Hematopoietic multipotent progenitor cell treated with erythropoietin and hydrocortisone succinate and interleukin-3 and kit ligand, for 15 days (in vitro differentiated cells): Measurements from ENCODE around the gene TEX44.

Experiments used
- DNase-seq: peaks from one replicate; pipeline ENCODE4 v3.0.0-alpha.2; 2015; ENCODE audit warnings: low spot score

The TEX44 gene

DNA sequence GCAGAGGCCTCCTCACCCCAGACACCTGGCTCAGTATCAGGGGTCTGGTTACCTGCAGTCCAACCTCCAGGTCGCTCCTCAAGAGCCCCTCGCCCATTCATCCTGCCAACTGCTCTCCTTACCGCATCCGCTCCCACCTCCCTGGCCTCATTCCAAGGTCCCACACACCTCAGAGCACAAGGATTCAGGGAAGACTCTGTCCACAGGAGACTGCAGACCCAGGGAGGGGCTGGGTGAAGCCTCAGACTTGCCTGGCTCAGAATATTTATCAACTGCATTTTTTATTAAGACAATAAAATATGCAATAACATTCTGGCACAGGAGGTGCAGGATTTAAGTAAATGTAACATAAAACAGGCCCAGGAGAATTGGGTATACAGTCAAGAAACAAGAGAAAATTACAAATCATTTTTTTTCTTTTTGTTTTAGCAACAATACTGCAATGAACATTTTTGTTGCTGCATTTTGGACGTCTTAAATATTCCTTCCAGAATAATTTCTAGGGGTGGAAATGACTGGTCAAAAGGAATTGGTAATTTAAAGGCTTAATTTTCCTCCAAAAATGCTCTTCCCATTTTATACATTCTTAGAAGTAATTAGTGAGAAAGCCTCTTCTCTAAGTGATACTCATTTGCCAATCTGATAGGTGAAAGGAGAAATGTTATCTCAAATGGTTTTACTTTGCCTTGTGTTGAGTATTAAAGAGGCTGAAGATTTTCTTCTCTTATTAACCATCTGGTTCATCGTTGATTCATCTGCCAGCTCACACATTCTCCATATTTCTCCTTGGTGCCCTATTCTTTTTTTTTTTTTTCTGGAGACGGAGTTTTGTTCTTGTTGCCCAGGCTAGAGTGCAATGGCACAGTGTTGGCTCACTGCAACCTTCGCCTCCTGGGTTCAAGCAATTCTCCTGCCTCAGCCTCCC lies 42.5 kb downstream of the TEX44 start:
- DNase-seq = no peak

DNA sequence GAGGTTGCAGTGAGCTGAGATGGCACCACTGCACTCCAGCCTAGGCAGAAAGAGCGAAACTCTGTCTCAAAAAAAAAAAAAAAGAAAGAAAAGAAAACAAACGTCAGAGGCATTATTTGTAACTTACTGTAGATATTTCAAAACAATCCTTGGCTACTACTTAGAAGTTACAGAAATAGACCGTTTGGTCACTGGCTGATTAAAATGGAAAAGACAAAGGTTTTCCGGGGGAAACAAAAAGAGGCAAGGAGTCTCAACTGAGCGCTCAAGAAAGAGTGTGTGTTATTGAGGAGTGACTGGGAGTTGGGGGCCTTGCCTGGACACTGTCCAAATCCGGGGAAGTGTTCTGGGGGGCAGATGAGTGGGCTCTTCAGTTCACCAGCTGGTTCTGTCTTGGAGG lies 47.6 kb downstream of the TEX44 start:
- DNase-seq = no peak

DNA sequence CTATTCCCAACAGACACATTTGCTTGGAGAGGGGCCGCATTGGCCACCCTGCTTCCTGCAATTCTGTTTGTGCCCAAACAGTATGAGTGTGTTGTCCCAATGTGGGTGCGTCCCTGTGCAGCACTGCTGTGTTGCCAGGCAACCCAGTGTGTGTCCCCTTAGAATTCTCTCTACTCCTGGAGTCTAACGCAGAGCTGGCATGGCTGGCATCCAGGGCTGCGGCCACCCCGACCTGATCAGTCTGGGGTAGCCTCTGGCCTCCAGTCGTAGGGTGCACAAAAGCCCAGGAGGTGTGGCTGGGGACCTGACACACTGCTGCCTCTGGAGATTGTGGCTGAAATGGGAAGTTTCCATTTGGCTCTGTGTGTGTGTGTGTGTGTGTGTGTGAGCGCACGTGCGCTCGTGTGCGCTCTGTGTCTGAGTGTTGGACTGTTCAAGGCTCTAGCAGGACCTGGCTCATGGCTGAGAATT lies 48.0 kb downstream of the TEX44 start:
- DNase-seq = no peak

DNA sequence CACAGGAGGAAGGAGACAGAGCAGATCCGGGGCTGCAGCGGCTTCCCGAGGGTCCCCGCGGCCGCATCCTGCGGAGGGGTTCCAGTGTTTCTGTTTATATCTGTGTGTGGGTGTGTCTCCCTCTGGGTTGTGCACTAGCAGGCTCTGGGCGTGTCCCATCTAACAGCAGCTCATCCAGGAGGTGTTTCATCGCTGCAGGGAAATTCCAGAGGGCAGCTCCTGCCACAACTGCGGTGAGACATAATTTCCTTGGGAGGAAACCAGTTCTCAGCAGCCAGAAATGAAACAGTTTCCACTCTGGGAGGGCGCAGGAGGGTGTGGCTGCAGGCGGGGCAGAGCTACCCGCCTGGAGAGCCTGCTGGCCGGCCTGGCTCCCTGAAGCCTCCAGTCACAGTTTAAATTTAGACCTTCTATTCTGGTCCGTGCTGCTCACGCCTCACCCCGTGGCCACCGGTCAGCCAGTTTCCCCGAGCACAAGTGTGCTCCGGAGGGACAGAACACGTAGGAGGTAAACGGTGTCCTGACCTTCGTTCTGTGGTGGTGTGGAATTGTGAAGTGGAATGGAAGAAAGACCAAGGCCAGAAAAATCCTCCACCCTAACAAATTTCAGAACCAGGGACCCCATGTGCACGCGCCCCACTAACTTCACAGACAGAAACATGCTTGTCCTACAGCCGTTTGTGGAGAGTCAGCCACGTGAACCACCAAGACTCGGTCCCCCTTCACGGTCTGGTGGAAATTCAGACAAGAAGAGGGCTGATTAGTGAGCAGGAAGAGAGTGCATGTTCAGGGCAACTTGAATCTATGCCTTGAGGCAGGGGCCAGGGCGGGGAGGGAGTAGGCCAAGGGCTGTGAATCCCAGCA lies 50.2 kb downstream of the TEX44 start:
- DNase-seq = peak; percentile 40

GRCh38 chr2:231643495-231643888 lies 50.8 kb downstream of the TEX44 start:
- no peak for DNase-seq
